IPS-15b (cell line): ENCODE data around the gene ANKFN1.
"Not testable (repeated sequence)": the region's sequence is repeated elsewhere in the genome, so short reads cannot be mapped to it uniquely, and the experiment has no call there.

Experiments
- H3K27me3 ChIP-seq: one replicate; pipeline ENCODE4 v1.6.1; 2013; ENCODE audit warnings: low read length; ENCODE audit not compliant: control insufficient read depth, insufficient read depth
- H3K36me3 ChIP-seq: one replicate; pipeline ENCODE4 v1.6.1; 2013; ENCODE audit warnings: low read length; ENCODE audit not compliant: control insufficient read depth, insufficient read depth
- H3K4me1 ChIP-seq: one replicate; pipeline ENCODE4 v1.6.1; 2013; ENCODE audit warnings: mild to moderate bottlenecking, low read length; ENCODE audit not compliant: control insufficient read depth, insufficient read depth
- H3K4me3 ChIP-seq: one replicate; pipeline ENCODE4 v1.5.1; 2013; ENCODE audit warnings: low read depth, low read length
- H3K9ac ChIP-seq: one replicate; pipeline ENCODE4 v1.6.1; 2013; ENCODE audit warnings: low read depth, mild to moderate bottlenecking, low read length
- H3K9me3 ChIP-seq: one replicate; pipeline ENCODE4 v1.6.1; 2013; ENCODE audit warnings: mild to moderate bottlenecking, low read length; ENCODE audit not compliant: control insufficient read depth, insufficient read depth

The ANKFN1 gene

GRCh38 chr17:56262803-56263202, 109.5 kb downstream of the ANKFN1 start:
- Histone ChIP-seq H3K4me1 (no peaks in the 10 kb centered on the region), H3K9me3 (no peaks in the 10 kb centered on the region), H3K9ac (no peak overlapping the region), H3K27me3 (no peaks in the 10 kb centered on the region), H3K4me3 (no peak overlapping the region), H3K36me3 (no peaks in the 10 kb centered on the region)

GRCh38 chr17:56269556-56270389, 116.5 kb downstream of the ANKFN1 start:
- Histone ChIP-seq H3K36me3 (no peaks in the 10 kb centered on the region), H3K4me3 (no peak overlapping the region), H3K27me3 (no peaks in the 10 kb centered on the region), H3K4me1 (no peaks in the 10 kb centered on the region), H3K9me3 (no peaks in the 10 kb centered on the region), H3K9ac (no peak overlapping the region)

GRCh38 chr17:56274491-56274890, 121.2 kb downstream of the ANKFN1 start:
- H3K4me1 ChIP-seq: no peaks in the 10 kb centered on the region
- no peaks in the 10 kb centered on the region for H3K27me3 ChIP-seq
- no peak overlapping the region for H3K4me3 ChIP-seq
- no peaks in the 10 kb centered on the region for H3K9me3 ChIP-seq
- no peaks in the 10 kb centered on the region for H3K36me3 ChIP-seq
- no peak overlapping the region for H3K9ac ChIP-seq

GRCh38 chr17:56284482-56284881, 131.2 kb downstream of the ANKFN1 start:
- Histone ChIP-seq H3K4me1 (no peaks in the 10 kb centered on the region), H3K4me3 (no peak overlapping the region), H3K27me3 (no peaks in the 10 kb centered on the region), H3K9ac (no peak overlapping the region), H3K36me3 (no peaks in the 10 kb centered on the region), H3K9me3 (no peaks in the 10 kb centered on the region)

- H3K4me1 ChIP-seq, H3K4me3 ChIP-seq, H3K9ac ChIP-seq: not testable (repeated sequence)
Observed at GRCh38 chr17:56288786-56289185, 135.5 kb downstream of the ANKFN1 start.

GRCh38 chr17:56289321-56289720, 136.0 kb downstream of the ANKFN1 start:
- Histone ChIP-seq H3K9ac (no peak overlapping the region), H3K9me3 (no peaks in the 10 kb centered on the region), H3K36me3 (no peaks in the 10 kb centered on the region), H3K4me1 (no peaks in the 10 kb centered on the region), H3K4me3 (no peak overlapping the region), H3K27me3 (no peaks in the 10 kb centered on the region)

More at GRCh38 chr17:56288786-56289185, 135.5 kb downstream of the ANKFN1 start:
- H3K27me3 ChIP-seq, H3K36me3 ChIP-seq, H3K9me3 ChIP-seq: not testable (repeated sequence)

GRCh38 chr17:56290101-56290801, 137.0 kb downstream of the ANKFN1 start:
- Histone ChIP-seq H3K27me3 (no peaks in the 10 kb centered on the region), H3K4me3 (no peak overlapping the region), H3K9me3 (no peaks in the 10 kb centered on the region), H3K9ac (no peak overlapping the region), H3K4me1 (no peaks in the 10 kb centered on the region), H3K36me3 (no peaks in the 10 kb centered on the region)

- Histone ChIP-seq H3K4me1 (no peaks in the 10 kb centered on the region), H3K9ac (no peak overlapping the region), H3K4me3 (no peak overlapping the region), H3K27me3 (no peaks in the 10 kb centered on the region), H3K36me3 (no peaks in the 10 kb centered on the region), H3K9me3 (no peaks in the 10 kb centered on the region)
Observed at GRCh38 chr17:56290802-56291118, 137.5 kb downstream of the ANKFN1 start.

GRCh38 chr17:56291226-56291805, 138.0 kb downstream of the ANKFN1 start:
- H3K4me1 ChIP-seq: no peaks in the 10 kb centered on the region
- no peak overlapping the region for H3K9ac ChIP-seq

GRCh38 chr17:56292010-56292409, 138.7 kb downstream of the ANKFN1 start:
- no peaks in the 10 kb centered on the region for H3K4me1 ChIP-seq
- no peak overlapping the region for H3K4me3 ChIP-seq
- no peaks in the 10 kb centered on the region for H3K36me3 ChIP-seq
- no peaks in the 10 kb centered on the region for H3K27me3 ChIP-seq
- H3K9me3 ChIP-seq: no peaks in the 10 kb centered on the region
- H3K9ac ChIP-seq: no peak overlapping the region

More at GRCh38 chr17:56291226-56291805, 138.0 kb downstream of the ANKFN1 start:
- H3K27me3 ChIP-seq: no peaks in the 10 kb centered on the region
- no peaks in the 10 kb centered on the region for H3K9me3 ChIP-seq
- no peaks in the 10 kb centered on the region for H3K36me3 ChIP-seq
- no peak overlapping the region for H3K4me3 ChIP-seq

GRCh38 chr17:56292578-56292977, 139.3 kb downstream of the ANKFN1 start:
- Histone ChIP-seq H3K36me3 (no peaks in the 10 kb centered on the region), H3K4me1 (no peaks in the 10 kb centered on the region), H3K9me3 (no peaks in the 10 kb centered on the region), H3K27me3 (no peaks in the 10 kb centered on the region), H3K4me3 (no peak overlapping the region), H3K9ac (no peak overlapping the region)

GRCh38 chr17:56297184-56297583, 143.9 kb downstream of the ANKFN1 start:
- Histone ChIP-seq H3K27me3 (no peaks in the 10 kb centered on the region), H3K9me3 (no peaks in the 10 kb centered on the region), H3K9ac (no peak overlapping the region), H3K4me1 (no peaks in the 10 kb centered on the region), H3K4me3 (no peak overlapping the region), H3K36me3 (no peaks in the 10 kb centered on the region)
